Measurements from ENCODE around the gene ELOB.

The ELOB gene

DNA sequence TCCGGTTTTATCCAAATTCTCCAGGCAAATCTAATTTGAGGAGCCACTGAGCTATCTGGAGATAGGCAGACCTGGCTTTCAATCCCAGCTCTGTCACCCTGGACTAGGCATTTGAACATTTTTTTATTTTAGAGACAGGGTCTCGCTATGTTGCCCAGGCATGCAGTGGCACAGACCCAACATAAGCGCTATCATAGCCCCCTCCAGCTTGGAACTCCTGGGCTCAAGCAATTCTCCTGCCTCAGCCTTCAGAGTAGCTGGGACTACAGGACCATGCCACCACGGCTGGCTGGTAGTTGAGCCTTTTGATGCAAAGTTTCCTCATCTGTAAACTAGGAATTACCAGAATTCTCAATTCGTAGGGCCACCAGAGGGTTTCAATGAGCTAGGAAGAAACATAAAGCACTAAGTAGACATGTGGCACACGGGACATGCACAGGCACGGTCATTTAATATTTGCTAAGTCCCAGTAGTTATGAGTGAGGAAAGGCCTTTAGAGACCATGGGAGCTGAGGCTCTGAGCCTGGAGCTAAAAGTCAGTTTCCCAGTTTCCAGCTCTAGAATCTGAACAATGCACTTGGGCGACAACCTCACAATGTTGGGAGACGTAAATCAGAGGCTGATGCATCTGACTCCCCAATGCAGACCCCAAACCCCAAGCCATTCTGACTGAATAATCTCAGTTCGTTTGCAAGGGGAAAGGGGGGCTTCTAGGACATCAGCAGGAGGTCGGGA lies 1.1 kb downstream of the ELOB start:
- H3K9ac ChIP-seq (ENCODE audit: low read length in 5 of 5), result peak overlapping the region; percentile 72 to 85 (median 79)
- H3K9me3 ChIP-seq (ENCODE audit: control insufficient read depth in 5 of 5, low read length in 5 of 5), result no peaks in the 10 kb centered on the region
- H3K27me3 ChIP-seq (ENCODE audit: control insufficient read depth in 5 of 5, insufficient read depth in 4 of 5, low read length in 5 of 5), result no peaks in the 10 kb centered on the region
- H3K4me3 ChIP-seq (ENCODE audit: low read depth in 1 of 5, low read length in 5 of 5), result peak overlapping the region; percentile 59 to 83 (median 80)
- H3K4me1 ChIP-seq (ENCODE audit: control insufficient read depth in 5 of 5, insufficient read depth in 5 of 5, low read length in 5 of 5), result peaks cover 12 to 43% (median 28%) of the 10 kb centered on the region in 5 donors
- H3K36me3 ChIP-seq (ENCODE audit: control insufficient read depth in 5 of 5, insufficient read depth in 5 of 5, low read length in 5 of 5), result peaks cover 0 to 42% (median 37%) of the 10 kb centered on the region in 5 donors
- peak overlapping the region; percentile 50 for H3K27ac ChIP-seq (ENCODE audit: low read depth, low read length)

- no peaks in the 10 kb centered on the region for H3K9me3 ChIP-seq (ENCODE audit: control insufficient read depth in 5 of 5, low read length in 5 of 5)
- H3K4me1 ChIP-seq (ENCODE audit: control insufficient read depth in 5 of 5, insufficient read depth in 5 of 5, low read length in 5 of 5), result peaks cover 12 to 45% (median 28%) of the 10 kb centered on the region in 5 donors
- H3K36me3 ChIP-seq (ENCODE audit: control insufficient read depth in 5 of 5, insufficient read depth in 5 of 5, low read length in 5 of 5), result peaks cover 0 to 49% (median 44%) of the 10 kb centered on the region in 5 donors
- no peak overlapping the region for H3K4me3 ChIP-seq (ENCODE audit: low read depth in 1 of 5, low read length in 5 of 5)
- H3K9ac ChIP-seq (ENCODE audit: low read length in 5 of 5), result peak overlapping the region in 1 of 5 donors; percentile 81
- no peaks in the 10 kb centered on the region for H3K27me3 ChIP-seq (ENCODE audit: control insufficient read depth in 5 of 5, insufficient read depth in 4 of 5, low read length in 5 of 5)
- H3K27ac ChIP-seq (ENCODE audit: low read depth, low read length), result no peak overlapping the region
Measured at GRCh38 chr16:2775131-2775716, 1.9 kb downstream of the ELOB start.

DNA sequence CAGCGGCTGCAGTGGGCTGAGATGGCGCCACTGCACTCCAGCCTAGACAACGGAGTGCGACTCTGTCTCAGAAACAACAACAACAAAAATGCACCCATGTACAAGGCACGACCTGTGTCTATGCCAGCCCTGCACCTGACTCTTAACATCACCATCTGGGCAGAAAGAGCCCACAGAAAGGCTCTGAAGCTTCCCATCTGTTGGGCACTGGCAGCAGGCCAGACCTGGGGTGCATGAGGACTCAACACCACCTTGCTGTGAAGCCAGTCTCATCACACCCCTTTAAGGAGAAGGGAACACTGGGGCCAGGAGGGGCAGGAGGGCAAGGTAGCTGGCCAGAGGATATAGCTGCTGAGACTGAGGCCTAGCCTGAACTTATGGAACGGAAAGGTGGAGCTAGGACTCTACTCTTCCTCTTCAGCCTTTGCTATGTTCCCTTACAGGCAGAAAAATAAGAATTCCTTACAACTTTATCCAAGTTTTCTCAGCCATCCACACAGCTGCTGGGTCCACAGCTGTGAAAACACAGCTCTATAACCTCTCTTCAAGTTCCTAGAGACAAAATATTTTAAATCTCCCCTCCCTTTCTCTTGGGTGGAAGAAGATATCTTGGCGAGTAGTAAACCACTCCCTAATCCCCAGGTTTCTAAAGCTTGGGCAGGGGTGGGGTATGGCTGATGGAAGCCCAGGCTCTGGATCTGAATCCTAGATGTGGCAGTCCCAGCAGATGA lies 2.8 kb downstream of the ELOB start:
- Histone ChIP-seq H3K27me3 (ENCODE audit: control insufficient read depth in 5 of 5, insufficient read depth in 4 of 5, low read length in 5 of 5) (no peaks in the 10 kb centered on the region), H3K9me3 (ENCODE audit: control insufficient read depth in 5 of 5, low read length in 5 of 5) (no peaks in the 10 kb centered on the region), H3K4me1 (ENCODE audit: control insufficient read depth in 5 of 5, insufficient read depth in 5 of 5, low read length in 5 of 5) (peaks cover 12 to 54% (median 35%) of the 10 kb centered on the region in 5 donors), H3K4me3 (ENCODE audit: low read depth in 1 of 5, low read length in 5 of 5) (no peak overlapping the region), H3K27ac (ENCODE audit: low read depth, low read length) (no peak overlapping the region), H3K9ac (ENCODE audit: low read length in 5 of 5) (peak overlapping the region in 3 of 5 donors; percentile 16 to 81 (median 41)), H3K36me3 (ENCODE audit: control insufficient read depth in 5 of 5, insufficient read depth in 5 of 5, low read length in 5 of 5) (peaks cover 0 to 58% (median 53%) of the 10 kb centered on the region in 5 donors)

DNA sequence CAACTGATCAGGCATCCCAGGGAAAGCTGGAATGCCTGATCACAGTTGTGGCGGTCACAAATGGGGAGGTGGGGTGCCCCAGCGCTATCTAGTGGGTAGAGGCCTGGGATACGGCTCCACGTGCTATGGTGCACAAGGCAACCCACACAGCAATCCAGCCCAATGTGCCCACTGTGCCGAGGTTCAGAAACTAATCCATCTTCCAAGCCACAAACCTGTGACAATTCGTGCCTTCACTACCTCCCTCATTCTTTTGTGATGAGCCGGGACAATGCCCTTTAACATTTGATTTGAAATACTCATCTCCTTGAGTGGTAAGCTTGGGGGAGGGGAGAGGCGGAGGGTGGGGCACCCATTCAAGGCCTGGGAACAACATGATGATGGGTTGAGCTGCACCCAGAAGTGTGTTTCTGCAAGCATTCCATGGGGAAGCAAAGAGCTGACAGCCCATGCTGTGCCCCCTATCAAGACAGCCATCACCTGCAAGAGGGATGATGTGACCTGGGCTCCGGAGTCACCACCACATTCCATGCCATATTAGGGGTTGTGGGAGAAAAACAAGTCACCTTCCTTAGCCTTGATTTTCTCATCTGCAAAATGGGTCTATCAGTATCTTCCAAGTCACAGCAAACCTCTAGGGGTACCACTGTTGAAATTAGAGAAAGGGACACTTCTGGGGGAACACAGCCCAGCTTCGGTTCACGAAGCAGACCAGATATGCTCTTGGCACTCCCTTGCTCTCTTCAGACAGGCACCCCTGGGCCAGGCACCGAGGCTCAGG lies 3.7 kb downstream of the ELOB start:
- H3K9me3 ChIP-seq (ENCODE audit: control insufficient read depth in 5 of 5, low read length in 5 of 5), result no peaks in the 10 kb centered on the region
- H3K36me3 ChIP-seq (ENCODE audit: control insufficient read depth in 5 of 5, insufficient read depth in 5 of 5, low read length in 5 of 5), result peaks cover 0 to 67% (median 62%) of the 10 kb centered on the region in 5 donors
- no peak overlapping the region for H3K27ac ChIP-seq (ENCODE audit: low read depth, low read length)
- H3K4me3 ChIP-seq (ENCODE audit: low read depth in 1 of 5, low read length in 5 of 5), result no peak overlapping the region
- H3K4me1 ChIP-seq (ENCODE audit: control insufficient read depth in 5 of 5, insufficient read depth in 5 of 5, low read length in 5 of 5), result peaks cover 13 to 54% (median 38%) of the 10 kb centered on the region in 5 donors
- H3K9ac ChIP-seq (ENCODE audit: low read length in 5 of 5), result no peak overlapping the region
- no peaks in the 10 kb centered on the region for H3K27me3 ChIP-seq (ENCODE audit: control insufficient read depth in 5 of 5, insufficient read depth in 4 of 5, low read length in 5 of 5)

- peak overlapping the region in 1 of 5 donors; percentile 17 for H3K9ac ChIP-seq (ENCODE audit: low read length in 5 of 5)
- H3K4me3 ChIP-seq (ENCODE audit: low read depth in 1 of 5, low read length in 5 of 5), result no peak overlapping the region
- H3K9me3 ChIP-seq (ENCODE audit: control insufficient read depth in 5 of 5, low read length in 5 of 5), result no peaks in the 10 kb centered on the region
- H3K4me1 ChIP-seq (ENCODE audit: control insufficient read depth in 5 of 5, insufficient read depth in 5 of 5, low read length in 5 of 5), result peaks cover 13 to 63% (median 44%) of the 10 kb centered on the region in 5 donors
- peaks cover 0 to 83% (median 79%) of the 10 kb centered on the region in 5 donors for H3K36me3 ChIP-seq (ENCODE audit: control insufficient read depth in 5 of 5, insufficient read depth in 5 of 5, low read length in 5 of 5)
- H3K27ac ChIP-seq (ENCODE audit: low read depth, low read length), result no peak overlapping the region
- no peaks in the 10 kb centered on the region for H3K27me3 ChIP-seq (ENCODE audit: control insufficient read depth in 5 of 5, insufficient read depth in 4 of 5, low read length in 5 of 5)
Measured at GRCh38 chr16:2771496-2772402, 5.3 kb downstream of the ELOB start.

DNA sequence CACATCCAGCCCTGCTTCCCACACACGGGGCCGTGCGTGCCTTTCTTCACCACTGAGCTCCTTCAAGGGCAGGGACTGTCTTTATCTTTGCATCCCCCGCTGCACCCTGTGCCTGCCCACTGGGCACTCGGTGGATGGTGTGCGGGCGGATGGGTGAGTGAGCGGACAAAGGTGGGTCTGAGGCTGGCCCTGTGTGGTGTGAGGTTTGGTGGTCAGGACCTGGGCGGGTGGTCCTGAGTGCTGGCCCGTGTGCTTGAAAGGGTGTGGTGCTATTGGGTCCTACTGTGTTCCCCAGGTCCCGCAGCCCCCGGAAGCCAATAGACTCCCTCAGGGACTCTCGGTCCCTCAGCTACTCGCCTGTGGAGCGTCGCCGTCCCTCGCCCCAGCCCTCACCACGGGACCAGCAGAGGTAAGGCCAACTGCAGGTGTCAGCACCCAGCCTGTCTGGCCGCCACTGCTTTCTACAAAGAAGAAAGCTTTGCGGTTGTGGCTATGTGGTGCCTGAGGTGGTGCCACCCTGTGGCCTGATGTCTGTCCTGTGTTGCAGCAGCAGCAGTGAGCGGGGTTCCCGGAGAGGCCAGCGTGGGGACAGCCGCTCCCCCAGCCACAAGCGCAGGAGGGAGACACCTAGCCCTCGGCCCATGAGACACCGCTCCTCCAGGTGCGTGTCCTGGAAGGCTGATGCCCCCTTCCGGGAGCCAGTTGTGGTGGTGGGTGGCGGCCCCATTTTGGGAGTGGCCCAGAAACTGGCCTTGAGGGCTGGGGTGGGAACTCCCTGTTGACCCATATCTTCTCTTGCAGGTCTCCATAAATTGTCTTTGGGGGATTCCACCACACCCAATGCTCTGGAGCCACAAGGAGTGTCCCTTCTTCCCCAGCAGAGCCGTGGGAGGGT lies 6.8 kb downstream of the ELOB start:
- no peak overlapping the region for H3K27ac ChIP-seq (ENCODE audit: low read depth, low read length)
- no peaks in the 10 kb centered on the region for H3K9me3 ChIP-seq (ENCODE audit: control insufficient read depth in 5 of 5, low read length in 5 of 5)
- H3K27me3 ChIP-seq (ENCODE audit: control insufficient read depth in 5 of 5, insufficient read depth in 4 of 5, low read length in 5 of 5), result no peaks in the 10 kb centered on the region
- no peak overlapping the region for H3K9ac ChIP-seq (ENCODE audit: low read length in 5 of 5)
- H3K4me3 ChIP-seq (ENCODE audit: low read depth in 1 of 5, low read length in 5 of 5), result no peak overlapping the region
- peaks cover 5 to 49% (median 30%) of the 10 kb centered on the region in 5 donors for H3K4me1 ChIP-seq (ENCODE audit: control insufficient read depth in 5 of 5, insufficient read depth in 5 of 5, low read length in 5 of 5)
- H3K36me3 ChIP-seq (ENCODE audit: control insufficient read depth in 5 of 5, insufficient read depth in 5 of 5, low read length in 5 of 5), result peaks cover 0 to 98% (median 93%) of the 10 kb centered on the region in 5 donors

- Histone ChIP-seq H3K4me3 (ENCODE audit: low read depth in 1 of 5, low read length in 5 of 5) (no peak overlapping the region), H3K9ac (ENCODE audit: low read length in 5 of 5) (no peak overlapping the region), H3K27me3 (ENCODE audit: control insufficient read depth in 5 of 5, insufficient read depth in 4 of 5, low read length in 5 of 5) (no peaks in the 10 kb centered on the region), H3K36me3 (ENCODE audit: control insufficient read depth in 5 of 5, insufficient read depth in 5 of 5, low read length in 5 of 5) (peaks cover 0 to 100% (median 96%) of the 10 kb centered on the region in 5 donors), H3K4me1 (ENCODE audit: control insufficient read depth in 5 of 5, insufficient read depth in 5 of 5, low read length in 5 of 5) (peaks cover 3 to 45% (median 29%) of the 10 kb centered on the region in 5 donors), H3K27ac (ENCODE audit: low read depth, low read length) (no peak overlapping the region), H3K9me3 (ENCODE audit: control insufficient read depth in 5 of 5, low read length in 5 of 5) (no peaks in the 10 kb centered on the region)
Measured at GRCh38 chr16:2769675-2770056, 7.4 kb downstream of the ELOB start.

GRCh38 chr16:2769100-2769529 lies 8.0 kb downstream of the ELOB start:
- no peak overlapping the region for H3K27ac ChIP-seq (ENCODE audit: low read depth, low read length)
- no peaks in the 10 kb centered on the region for H3K27me3 ChIP-seq (ENCODE audit: control insufficient read depth in 5 of 5, insufficient read depth in 4 of 5, low read length in 5 of 5)
- H3K4me1 ChIP-seq (ENCODE audit: control insufficient read depth in 5 of 5, insufficient read depth in 5 of 5, low read length in 5 of 5), result peaks cover 3 to 45% (median 29%) of the 10 kb centered on the region in 5 donors
- peaks cover 4 to 100% (median 96%) of the 10 kb centered on the region in 5 donors for H3K36me3 ChIP-seq (ENCODE audit: control insufficient read depth in 5 of 5, insufficient read depth in 5 of 5, low read length in 5 of 5)
- no peak overlapping the region for H3K4me3 ChIP-seq (ENCODE audit: low read depth in 1 of 5, low read length in 5 of 5)
- no peaks in the 10 kb centered on the region for H3K9me3 ChIP-seq (ENCODE audit: control insufficient read depth in 5 of 5, low read length in 5 of 5)
- peak overlapping the region in 1 of 5 donors; percentile 9 for H3K9ac ChIP-seq (ENCODE audit: low read length in 5 of 5)

Data from subcutaneous abdominal adipose tissue (tissue), 5 donors.